Natural killer cell (primary cell): Measurements from ENCODE around the gene POLR1B. TPM values are rescaled to one million over a fixed set of nuclear protein-coding genes. Genes with fewer than 3 reads are reported as not detected.
"Not testable (repeated sequence)": the region's sequence is repeated elsewhere in the genome, so short reads cannot be mapped to it uniquely, and the experiment has no call there.

Source experiments
- ATAC-seq, 3 donors: fragments of 150-1000 bp in 2 of 3; fragments of 200-7000 bp in 1 of 3; cut with Tn5 transposase; 1 replicate in 1 of 3; 2 replicates in 2 of 3; pipeline ENCODE4 v1.10.0; 2021; ENCODE audit warnings: mild to moderate bottlenecking in 2 of 3, moderate library complexity in 2 of 3
- DNase-seq, 2 donors: peaks; one replicate each; pipeline versions ENCODE4 v3.0.0 to v3.0.0-alpha.2; 2013 to 2021; ENCODE audit warnings: mixed read lengths in 1 of 2
- H3K27ac ChIP-seq: one replicate; pipeline ENCODE4 v1.5.1; 2013; ENCODE audit warnings: mild to moderate bottlenecking, low read length
- H3K27me3 ChIP-seq: one replicate; pipeline ENCODE4 v1.6.1; 2013; ENCODE audit warnings: low read length; ENCODE audit not compliant: control insufficient read depth, insufficient read depth
- H3K36me3 ChIP-seq: one replicate; pipeline ENCODE4 v1.6.1; 2013; ENCODE audit warnings: low read length; ENCODE audit not compliant: control insufficient read depth, insufficient read depth
- H3K4me1 ChIP-seq: one replicate; pipeline ENCODE4 v1.6.1; 2013; ENCODE audit warnings: low read length; ENCODE audit not compliant: control insufficient read depth, insufficient read depth
- H3K4me3 ChIP-seq: one replicate; pipeline ENCODE4 v1.5.1; 2013; ENCODE audit warnings: low read length
- H3K9me3 ChIP-seq: one replicate; pipeline ENCODE4 v1.6.1; 2013; ENCODE audit warnings: low read length; ENCODE audit not compliant: control insufficient read depth, insufficient read depth
- H3K27ac Mint-ChIP-seq, 2 donors: one replicate each; pipeline ENCODE4 v1.8.0; 2022; ENCODE audit warnings: mild to moderate bottlenecking in 2 of 2, mixed read lengths in 2 of 2, moderate library complexity in 1 of 2
- H3K27me3 Mint-ChIP-seq, 2 donors: one replicate each; pipeline ENCODE4 v1.8.0; 2022; ENCODE audit warnings: low read depth in 2 of 2, mixed read lengths in 2 of 2
- H3K36me3 Mint-ChIP-seq: one replicate; pipeline ENCODE4 v1.8.0; 2022; ENCODE audit warnings: mixed read lengths
- H3K4me1 Mint-ChIP-seq, 2 donors: one replicate each; pipeline ENCODE4 v1.8.0; 2022; ENCODE audit warnings: mixed read lengths in 2 of 2
- H3K4me3 Mint-ChIP-seq: one replicate; pipeline ENCODE4 v1.8.0; 2022; ENCODE audit warnings: mild to moderate bottlenecking, moderate library complexity, mixed read lengths
- H3K9me3 Mint-ChIP-seq, 2 donors: one replicate each; pipeline ENCODE4 v1.8.0; 2022; ENCODE audit warnings: mixed read lengths in 2 of 2
- WGBS: methylation state at CpG from one replicate; pipeline ENCODE4 v1.1.7; 2013; ENCODE audit warnings: missing lambda C conversion rate; ENCODE audit not compliant: insufficient coverage; 5-methylcytosine and 5-hydroxymethylcytosine counted together
- intact Hi-C: fragments of 100-400 bp; cut with micrococcal nuclease; formaldehyde crosslinking; loops from one replicate; pipeline ENCODE4 v1.14.2; 2022
- total RNA-seq, 4 donors: library from RNA; stranded (reverse); fragments of 120-200 nt in 1 of 4; gene quantifications; one replicate each; pipeline versions ENCODE4 v1.2.3 to v1.2.4, GENCODE V29; 2013 to 2022
- TF ChIP-seq, protein P1 (sequence below): fragments of 200-600 bp; IDR thresholded peaks from one replicate; pipeline ENCODE4 v1.8.0; 2022; ENCODE audit warnings: antibody characterized with exemption

Gene POLR1B
- total RNA-seq, 3 donors from 2014 or later (not counting 1 experiment from before 2014, with no cell fraction given): 16.2 to 26.5 (median 22.1) TPM

DNA sequence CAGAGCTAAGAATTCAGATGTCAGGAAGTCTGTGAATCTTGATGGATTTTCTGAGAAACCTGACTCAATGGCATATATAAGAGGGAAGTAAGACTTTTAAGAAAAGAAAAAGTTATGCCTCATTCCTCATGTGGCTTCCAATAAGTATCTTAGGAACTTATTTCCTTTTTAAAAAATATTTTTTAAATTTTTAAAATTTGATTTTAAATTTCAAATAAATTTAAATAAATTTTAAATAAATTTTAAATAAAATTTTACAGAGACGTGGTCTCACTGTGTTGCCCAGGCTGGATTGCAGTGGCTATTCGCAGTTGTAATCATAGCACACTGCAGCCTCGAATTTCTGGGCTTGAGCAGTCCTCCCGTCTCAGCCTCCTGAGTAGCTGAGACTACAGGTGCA is 11.5 kb upstream of the POLR1B start:
- intact Hi-C loops: no loop called here
- ATAC-seq: no peak
- no peak for DNase-seq
- H3K9me3 Mint-ChIP-seq: no peaks in the 10 kb centered on the region
- peaks cover 7% of the 10 kb centered on the region for H3K36me3 Mint-ChIP-seq
- no peaks in the 10 kb centered on the region for H3K27me3 ChIP-seq
- WGBS: 98% methylated on average over 4 of the region's 4 CpGs
- no peak overlapping the region for H3K4me3 Mint-ChIP-seq
- H3K27me3 Mint-ChIP-seq: no peaks in the 10 kb centered on the region
- H3K4me1 ChIP-seq: no peaks in the 10 kb centered on the region
- no peak overlapping the region for H3K4me3 ChIP-seq
- H3K27ac Mint-ChIP-seq: no peak overlapping the region
- H3K4me1 Mint-ChIP-seq: no peaks in the 10 kb centered on the region
- H3K36me3 ChIP-seq: peaks cover 15% of the 10 kb centered on the region
- TF ChIP-seq, protein P1, sequence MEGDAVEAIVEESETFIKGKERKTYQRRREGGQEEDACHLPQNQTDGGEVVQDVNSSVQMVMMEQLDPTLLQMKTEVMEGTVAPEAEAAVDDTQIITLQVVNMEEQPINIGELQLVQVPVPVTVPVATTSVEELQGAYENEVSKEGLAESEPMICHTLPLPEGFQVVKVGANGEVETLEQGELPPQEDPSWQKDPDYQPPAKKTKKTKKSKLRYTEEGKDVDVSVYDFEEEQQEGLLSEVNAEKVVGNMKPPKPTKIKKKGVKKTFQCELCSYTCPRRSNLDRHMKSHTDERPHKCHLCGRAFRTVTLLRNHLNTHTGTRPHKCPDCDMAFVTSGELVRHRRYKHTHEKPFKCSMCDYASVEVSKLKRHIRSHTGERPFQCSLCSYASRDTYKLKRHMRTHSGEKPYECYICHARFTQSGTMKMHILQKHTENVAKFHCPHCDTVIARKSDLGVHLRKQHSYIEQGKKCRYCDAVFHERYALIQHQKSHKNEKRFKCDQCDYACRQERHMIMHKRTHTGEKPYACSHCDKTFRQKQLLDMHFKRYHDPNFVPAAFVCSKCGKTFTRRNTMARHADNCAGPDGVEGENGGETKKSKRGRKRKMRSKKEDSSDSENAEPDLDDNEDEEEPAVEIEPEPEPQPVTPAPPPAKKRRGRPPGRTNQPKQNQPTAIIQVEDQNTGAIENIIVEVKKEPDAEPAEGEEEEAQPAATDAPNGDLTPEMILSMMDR: no peak
- no peaks in the 10 kb centered on the region for H3K9me3 ChIP-seq
- no peak overlapping the region for H3K27ac ChIP-seq

DNA sequence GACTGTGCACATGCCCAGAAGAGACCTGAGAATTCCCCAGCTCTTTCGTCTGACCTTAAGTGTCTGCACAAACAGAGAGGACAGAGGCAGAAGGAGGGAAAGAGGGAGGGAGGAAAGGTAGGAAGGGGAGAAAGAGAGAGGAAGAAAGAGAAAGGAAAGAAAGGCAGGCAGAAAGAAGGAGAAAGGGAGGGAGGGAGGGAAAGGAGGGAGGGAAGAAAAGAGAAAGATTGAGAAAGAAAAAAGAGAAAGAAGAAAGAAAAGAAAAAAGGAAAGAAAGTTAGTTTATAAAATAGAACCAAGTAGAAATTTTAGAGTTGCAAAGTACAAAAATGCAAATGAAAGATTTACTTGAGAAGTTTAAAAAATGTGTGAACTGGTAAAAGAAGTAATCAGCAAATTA is 7.4 kb upstream of the POLR1B start:
- Histone ChIP-seq H3K9me3 (no peaks in the 10 kb centered on the region), H3K27me3 (no peaks in the 10 kb centered on the region), H3K36me3 (peaks cover 6% of the 10 kb centered on the region), H3K27ac (no peak overlapping the region), H3K4me1 (no peaks in the 10 kb centered on the region), H3K4me3 (no peak overlapping the region)
- Mint-ChIP-seq H3K4me1 (no peaks in the 10 kb centered on the region), H3K4me3 (no peak overlapping the region), H3K27me3 (no peaks in the 10 kb centered on the region), H3K9me3 (no peaks in the 10 kb centered on the region), H3K27ac (no peak overlapping the region), H3K36me3 (peaks cover 5% of the 10 kb centered on the region)
- intact Hi-C loops: no loop called here
- 83% methylated on average over 1 of the region's 1 CpG for WGBS
- DNase-seq: no peak
- no peak for ATAC-seq
- TF ChIP-seq, protein P1: no peak

DNA sequence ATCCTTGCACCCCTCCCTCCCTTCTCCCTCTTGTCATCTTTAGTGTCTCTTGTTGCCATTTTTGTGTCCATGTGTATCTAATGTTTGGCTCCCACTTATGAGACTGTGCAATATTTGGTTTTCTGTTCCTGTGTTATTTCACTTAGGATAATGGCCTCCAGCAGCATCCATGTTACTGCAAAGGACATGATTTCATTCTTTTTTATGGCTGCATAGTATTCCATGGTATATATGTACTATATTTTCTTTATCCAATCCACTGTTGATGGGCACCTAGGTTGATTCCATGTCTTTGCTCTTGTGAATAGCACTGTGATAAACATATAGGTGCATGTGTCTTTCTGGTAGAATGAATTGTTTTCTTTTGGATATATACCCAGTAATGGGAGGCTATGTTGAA is 5.6 kb upstream of the POLR1B start:
- H3K4me1 ChIP-seq, H3K27me3 Mint-ChIP-seq, H3K4me1 Mint-ChIP-seq, H3K4me3 Mint-ChIP-seq, H3K36me3 ChIP-seq, H3K27me3 ChIP-seq, intact Hi-C loops, H3K27ac Mint-ChIP-seq, H3K9me3 Mint-ChIP-seq, H3K36me3 Mint-ChIP-seq, H3K9me3 ChIP-seq, H3K4me3 ChIP-seq, DNase-seq, ATAC-seq, H3K27ac ChIP-seq: not testable (repeated sequence)

DNA sequence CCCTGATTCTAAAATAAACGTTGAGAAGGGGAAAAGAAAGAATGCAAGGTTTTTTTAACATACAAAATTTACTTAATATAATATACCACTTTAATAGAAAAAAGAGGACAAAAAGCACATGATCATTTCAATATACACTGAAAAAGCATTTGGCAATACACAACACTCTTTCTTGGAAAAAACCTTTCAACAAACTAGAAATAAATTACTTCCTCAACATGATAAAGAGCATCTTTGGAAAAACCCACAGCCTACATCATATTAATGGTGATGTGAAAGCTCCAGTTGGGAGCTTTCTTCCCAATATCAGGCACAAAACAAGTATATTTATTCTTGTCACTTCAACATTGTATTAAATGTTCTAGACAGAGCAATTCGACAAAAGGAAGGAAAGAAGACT is 3.0 kb upstream of the POLR1B start:
- Histone ChIP-seq H3K9me3 (no peaks in the 10 kb centered on the region), H3K27me3 (no peaks in the 10 kb centered on the region), H3K4me1 (peaks cover 17% of the 10 kb centered on the region), H3K27ac (no peak overlapping the region), H3K4me3 (no peak overlapping the region), H3K36me3 (no peaks in the 10 kb centered on the region)
- no peak for DNase-seq
- intact Hi-C loops: no loop called here
- Mint-ChIP-seq H3K36me3 (no peaks in the 10 kb centered on the region), H3K9me3 (no peaks in the 10 kb centered on the region), H3K27me3 (no peaks in the 10 kb centered on the region), H3K27ac (no peak overlapping the region), H3K4me1 (peaks cover 0 to 5% of the 10 kb centered on the region in 2 donors), H3K4me3 (no peak overlapping the region)
- TF ChIP-seq, protein P1: no peak
- ATAC-seq: no peak
- WGBS: no CpG with 5 or more reads among the region's 2 CpGs
